M059J (cell line): Measurements from ENCODE around the gene MRPL9. TPM values are rescaled to one million over a fixed set of nuclear protein-coding genes. Genes with fewer than 3 reads are reported as not detected.

ENCODE experiments used
- DNase-seq: peaks from one replicate; pipeline ENCODE4 v3.0.0-alpha.2; 2012; ENCODE audit warnings: low read depth
- total RNA-seq: library from RNA; depleted of rRNA; stranded (reverse); fragments of >200 nt; shearing (Covaris generic); gene quantifications from 2 replicates; pipeline ENCODE4 v1.2.3, GENCODE V29; 2014; rRNA removed

The MRPL9 gene
- total RNA-seq, 1 experiment from 2014 or later: 173 TPM

DNA sequence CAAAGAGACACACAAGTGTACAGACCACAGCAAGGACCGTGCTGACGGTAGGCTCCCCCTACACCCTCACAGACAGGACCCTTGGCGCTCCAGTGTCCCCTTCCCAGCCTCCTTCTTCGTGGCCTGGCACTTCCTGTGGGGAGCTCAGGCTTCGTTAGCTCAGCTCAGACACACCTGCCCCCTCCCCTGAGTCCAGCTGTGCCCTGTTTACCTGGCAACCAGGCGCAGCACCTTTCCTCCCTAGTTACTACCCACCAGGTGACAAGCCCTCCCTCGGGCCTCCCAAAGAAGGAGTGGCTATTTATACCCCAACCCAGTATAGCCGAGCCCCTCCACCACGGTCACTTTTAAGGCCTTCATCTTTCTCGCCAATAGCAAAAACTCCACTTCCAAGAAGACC, 51.3 kb downstream of the MRPL9 start:
- no peak for DNase-seq

DNA sequence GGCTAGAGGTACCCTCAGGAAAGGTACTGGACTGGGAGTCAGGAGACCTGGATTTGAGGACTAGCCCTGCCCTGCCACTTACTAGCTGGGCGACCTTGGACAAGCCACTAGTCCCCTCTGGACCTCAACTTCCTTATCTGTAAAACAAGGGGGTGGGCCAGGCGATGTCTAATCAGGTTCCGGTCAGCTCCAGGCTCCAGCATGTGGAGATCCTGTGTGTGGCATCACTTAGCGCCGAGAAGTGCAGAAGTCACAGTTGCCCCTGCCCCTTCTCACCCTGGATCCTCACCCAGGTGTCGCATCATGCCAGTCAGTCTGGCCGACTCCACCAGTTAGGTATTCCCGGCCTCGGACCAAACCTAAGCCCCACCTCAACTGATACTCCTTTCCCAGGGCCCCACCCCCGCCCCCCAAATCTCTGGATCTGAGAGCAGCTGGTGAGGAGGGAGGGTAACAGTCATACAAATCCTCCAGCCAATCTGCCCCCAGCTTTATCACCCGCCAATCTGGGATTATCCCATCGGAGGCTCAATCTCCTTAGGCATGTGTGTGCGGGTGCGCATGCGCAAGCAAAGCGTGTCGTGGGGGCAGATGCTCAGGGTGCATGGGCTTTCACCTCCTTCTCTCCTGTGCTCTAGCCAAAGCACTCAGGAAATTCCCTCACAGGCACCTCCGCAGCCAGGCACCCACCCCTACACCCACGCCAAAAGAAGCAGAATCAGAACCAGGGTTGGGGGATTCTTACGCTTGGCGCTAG, 52.1 kb downstream of the MRPL9 start:
- DNase-seq: no peak

DNA sequence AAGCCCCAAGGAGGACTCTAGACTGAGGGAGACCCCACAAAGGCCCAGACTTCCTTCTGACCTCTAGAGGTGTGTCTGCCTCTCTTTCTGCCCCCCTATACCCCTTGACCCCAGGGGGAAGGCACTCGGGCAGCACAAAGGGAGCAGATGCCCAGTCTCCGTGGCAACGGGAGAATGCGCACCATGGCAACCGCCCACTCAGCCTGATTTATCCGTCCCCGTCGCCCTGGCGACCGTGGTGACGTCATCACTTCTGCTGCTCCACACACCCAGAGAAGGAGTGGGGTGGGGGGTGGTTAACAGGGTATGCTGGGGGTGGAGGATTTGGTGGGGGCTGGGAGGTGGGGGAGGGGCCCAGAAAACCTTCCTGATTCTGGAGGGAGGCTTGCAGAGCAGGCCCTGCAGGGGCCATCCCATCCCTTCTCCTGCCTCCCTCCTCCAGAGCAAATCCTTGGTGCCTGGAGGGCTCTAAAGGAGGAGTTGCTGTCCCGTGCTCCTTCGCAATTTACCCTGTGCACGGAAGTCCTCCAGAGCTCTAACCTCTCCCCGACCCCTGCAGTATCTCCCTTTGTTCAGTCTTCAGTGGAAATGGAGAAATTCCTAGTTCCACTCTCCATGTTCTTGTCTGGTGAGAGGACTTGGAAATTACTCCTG, 53.0 kb downstream of the MRPL9 start:
- peak; percentile 58 for DNase-seq

Other genes starting within 250 kb of the MRPL9 start
- 13.2 and 21.1 TPM in 2 replicates for gene TUFT1, start 223.2 kb downstream of the MRPL9 start, total RNA-seq
- 22.4 and 29.1 TPM in 2 replicates for gene SNX27, start 151.4 kb downstream of the MRPL9 start, total RNA-seq
- not detected in 2 replicates for gene CELF3, start 46.7 kb downstream of the MRPL9 start, total RNA-seq
- gene RIIAD1, start 42.0 kb downstream of the MRPL9 start, total RNA-seq: not detected in 2 replicates
- gene TDRKH, start 27.0 kb upstream of the MRPL9 start, total RNA-seq: 10.8 and 11.0 TPM in 2 replicates
- gene LINGO4, start 41.9 kb upstream of the MRPL9 start, total RNA-seq: not detected in 2 replicates
- gene RORC, start 68.3 kb upstream of the MRPL9 start, total RNA-seq: 0.44 TPM in 1 of 2 replicates, not detected in the other
- not detected in 2 replicates for gene C2CD4D, start 76.3 kb upstream of the MRPL9 start, total RNA-seq
- not detected in 2 replicates for gene THEM5, start 90.2 kb upstream of the MRPL9 start, total RNA-seq
- 8.2 and 11.7 TPM in 2 replicates for gene THEM4, start 146.0 kb upstream of the MRPL9 start, total RNA-seq
- gene S100A10, start 230.4 kb upstream of the MRPL9 start, total RNA-seq: 120 and 154 TPM in 2 replicates